Activated T-helper 1 cell treated with Interleukin-2 at 50 U/mL for 16 hours (primary cell): ENCODE results near the gene ICOS.

Experiments used
- DNase-seq: peaks from one replicate; pipeline ENCODE4 v3.0.0-alpha.2; 2020; ENCODE audit warnings: low read depth

ICOS gene

GRCh38 chr2:203936535-203936934 is at the start of gene ICOS:
Gene ICOS, plus strand, starts transcription at chr2:203936763. Its CDS starts 52 bp downstream, at chr2:203936815.
- no peak for DNase-seq

GRCh38 chr2:203887677-203888076 is 48.9 kb upstream of the ICOS start:
- DNase-seq = no peak

- DNase-seq = no peak
Measured at GRCh38 chr2:203889542-203889941, 47.0 kb upstream of the ICOS start.

GRCh38 chr2:203889944-203890343 is 46.6 kb upstream of the ICOS start:
- no peak for DNase-seq

- DNase-seq = no peak
Measured at GRCh38 chr2:203890733-203891132, 45.8 kb upstream of the ICOS start.

GRCh38 chr2:203891474-203891873 is 45.1 kb upstream of the ICOS start:
- no peak for DNase-seq

GRCh38 chr2:203892207-203892606 is 44.4 kb upstream of the ICOS start:
- DNase-seq = no peak

- no peak for DNase-seq
Measured at GRCh38 chr2:203893401-203893800, 43.2 kb upstream of the ICOS start.

GRCh38 chr2:203893840-203894239 is 42.7 kb upstream of the ICOS start:
- DNase-seq = no peak

GRCh38 chr2:203894262-203894661 is 42.3 kb upstream of the ICOS start:
- DNase-seq = no peak

GRCh38 chr2:203897544-203897943 is 39.0 kb upstream of the ICOS start:
- no peak for DNase-seq

- DNase-seq = no peak
Measured at GRCh38 chr2:203898657-203899056, 37.9 kb upstream of the ICOS start.

GRCh38 chr2:203900253-203900652 is 36.3 kb upstream of the ICOS start:
- DNase-seq = no peak

- no peak for DNase-seq
Measured at GRCh38 chr2:203904022-203904421, 32.5 kb upstream of the ICOS start.

GRCh38 chr2:203905656-203906055 is 30.9 kb upstream of the ICOS start:
- DNase-seq = no peak

- DNase-seq = no peak
Measured at GRCh38 chr2:203908066-203908796, 28.3 kb upstream of the ICOS start.

- no peak for DNase-seq
Measured at GRCh38 chr2:203908797-203909185, 27.8 kb upstream of the ICOS start.

GRCh38 chr2:203909261-203909967 is 27.1 kb upstream of the ICOS start:
- DNase-seq = no peak

- DNase-seq = no peak
Measured at GRCh38 chr2:203909974-203910373, 26.6 kb upstream of the ICOS start.

- no peak for DNase-seq
Measured at GRCh38 chr2:203913947-203914346, 22.6 kb upstream of the ICOS start.

- no peak for DNase-seq
Measured at GRCh38 chr2:203914546-203915182, 21.9 kb upstream of the ICOS start.

- no peak for DNase-seq
Measured at GRCh38 chr2:203915256-203915655, 21.3 kb upstream of the ICOS start.

GRCh38 chr2:203916756-203917155 is 19.8 kb upstream of the ICOS start:
- no peak for DNase-seq
